GM12878 (cell line): ENCODE data around the gene GK. TPM values are rescaled to one million over a fixed set of nuclear protein-coding genes. Genes with fewer than 3 reads are reported as not detected.
"Not testable (repeated sequence)": the region's sequence is repeated elsewhere in the genome, so short reads cannot be mapped to it uniquely, and the experiment has no call there.

ENCODE experiments used
- ATAC-seq: fragments of 200-7000 bp; cut with Tn5 transposase; 3 replicates; pipeline ENCODE4 v1.9.1; 2020; ENCODE audit warnings: mild to moderate bottlenecking, moderate library complexity
- BruUV-seq: library from RNA; stranded (reverse); fragments of 400-500 nt; replicated peaks from 2 replicates; lab custom pipeline; 2021; lab: Mats Ljungman, UMichigan
- CTCF ChIA-PET: fragments of 300-600 bp; sonication (Branson Sonifier 250); formaldehyde crosslinking; extraction: SDS; loops from one replicate; lab custom pipeline; 2021; ENCODE audit warnings: inconsistent platforms; lab: Yijun Ruan, JAX
- POLR2A ChIA-PET: fragments of 350-600 bp; formaldehyde crosslinking; extraction: SDS; loops from one replicate; lab custom pipeline; 2021; ENCODE audit warnings: inconsistent platforms; lab: Charles Lee
- RAD21 ChIA-PET: fragments of 300-600 bp; sonication (Branson Sonifier 250); formaldehyde crosslinking; loops from one replicate; lab custom pipeline; 2023; ENCODE audit warnings: antibody characterized with exemption; ENCODE audit not compliant: unreplicated experiment; lab: Charles Lee
- SMC1A ChIA-PET: fragments of 300-600 bp; sonication (Branson Sonifier 250); formaldehyde crosslinking; loops from one replicate; lab custom pipeline; 2023; ENCODE audit not compliant: unreplicated experiment, uncharacterized antibody; lab: Charles Lee
- DNase-seq: peaks from one replicate; pipeline ENCODE4 v3.0.0-alpha.2; 2011; ENCODE audit warnings: low read depth, low spot score
- FAIRE-seq: peaks from 3 replicates; lab custom pipeline; 2011; peaks lifted over from hg19 to GRCh38; lab: Jason Lieb, UNC
- H2AFZ ChIP-seq: 2 replicates; pipeline ENCODE4 v1.6.0; 2011; ENCODE audit warnings: low read depth, low read length, control low read depth; ENCODE audit not compliant: control insufficient read depth
- H3K27ac ChIP-seq: 2 replicates; pipeline ENCODE4 v1.5.1; 2011; ENCODE audit warnings: control low read depth; ENCODE audit not compliant: control insufficient read depth, insufficient read depth
- H3K27me3 ChIP-seq, 2 experiments: replicated peaks in 1 of 2; 2 replicates each; pipeline versions ENCODE4 v1.6.0 to v1.6.1; 2011; ENCODE audit warnings: low read length in 1 of 2; ENCODE audit not compliant: control insufficient read depth in 2 of 2, insufficient read depth in 2 of 2
- H3K36me3 ChIP-seq, 2 experiments: 2 replicates each; pipeline ENCODE4 v1.5.1; 2011; ENCODE audit warnings: low read length in 1 of 2; ENCODE audit not compliant: control insufficient read depth in 2 of 2, insufficient read depth in 2 of 2
- H3K4me1 ChIP-seq: 2 replicates; pipeline ENCODE4 v1.6.1; 2011; ENCODE audit warnings: mild to moderate bottlenecking, low read length, moderate library complexity, mixed read lengths; ENCODE audit not compliant: control insufficient read depth, insufficient read depth
- H3K4me2 ChIP-seq: 2 replicates; pipeline ENCODE4 v1.6.0; 2011; ENCODE audit warnings: control low read depth; ENCODE audit not compliant: control insufficient read depth, insufficient read depth
- H3K4me3 ChIP-seq: fragments of 200-600 bp; sonication (generic); 2 replicates; pipeline ENCODE4 v1.5.1; 2016
- H3K79me2 ChIP-seq: 2 replicates; pipeline ENCODE4 v1.6.0; 2011; ENCODE audit warnings: low read length; ENCODE audit not compliant: control insufficient read depth, insufficient read depth
- H3K9ac ChIP-seq: 2 replicates; pipeline ENCODE4 v1.8.0; 2011; ENCODE audit warnings: low read length, control low read depth, mixed read lengths; ENCODE audit not compliant: control insufficient read depth, insufficient read depth
- H3K9me3 ChIP-seq: replicated peaks from 3 replicates; pipeline ENCODE4 v1.5.1; 2011; ENCODE audit warnings: mild to moderate bottlenecking, low read length; ENCODE audit not compliant: control insufficient read depth, insufficient read depth
- H4K20me1 ChIP-seq: 2 replicates; pipeline ENCODE4 v1.6.0; 2011; ENCODE audit not compliant: control insufficient read depth, insufficient read depth
- JUND ChIP-seq: IDR thresholded peaks from 2 replicates; pipeline ENCODE4 v1.6.1; 2012; ENCODE audit warnings: low read depth, mild to moderate bottlenecking, low read length, improper control_type of control experiment, moderate library complexity
- MEF2B ChIP-seq: fragments of 450-650 bp; IDR thresholded peaks from 2 replicates; pipeline ENCODE4 v1.6.1; 2018; ENCODE audit warnings: mild to moderate bottlenecking, moderate library complexity; ENCODE audit not compliant: partially characterized antibody, poor library complexity, severe bottlenecking
- NR2F1 ChIP-seq: fragments of 450-650 bp; conservative IDR thresholded peaks from 2 replicates; pipeline ENCODE4 v1.6.1; 2017; ENCODE audit warnings: mild to moderate bottlenecking
- PAX5 ChIP-seq: IDR thresholded peaks from 2 replicates; pipeline ENCODE4 v1.6.1; 2011; ENCODE audit warnings: low read depth, low read length, borderline replicate concordance
- SIX5 ChIP-seq: IDR thresholded peaks from 2 replicates; pipeline ENCODE4 v1.6.1; 2011; ENCODE audit warnings: mild to moderate bottlenecking, low read depth, low read length, moderate library complexity; ENCODE audit not compliant: severe bottlenecking
- SP1 ChIP-seq: IDR thresholded peaks from one replicate; pipeline ENCODE4 v1.6.1; 2011; ENCODE audit warnings: low read depth, low read length
- YY1 ChIP-seq: IDR thresholded peaks from 2 replicates; pipeline ENCODE4 v1.6.1; 2011; ENCODE audit warnings: low read depth, mild to moderate bottlenecking, low read length
- ZZZ3 ChIP-seq: IDR thresholded peaks from 2 replicates; pipeline ENCODE4 v1.6.1; 2011; ENCODE audit warnings: low read depth; ENCODE audit not compliant: control insufficient read depth, insufficient read length
- WGBS: methylation state at CpG from one replicate; pipeline ENCODE4 v1.1.6; 2016; ENCODE audit warnings: low lambda C conversion rate; ENCODE audit not compliant: insufficient replicate concordance, insufficient coverage; ENCODE audit errors: missing lambda C conversion rate; 5-methylcytosine and 5-hydroxymethylcytosine counted together
- in situ Hi-C: fragments of 300-500 bp; cut with MboI; formaldehyde crosslinking; loops from 9 replicates; pipeline ENCODE4 v1.14.3; 2018; ENCODE audit warnings: mixed read lengths
- intact Hi-C: fragments of 100-400 bp; cut with micrococcal nuclease; formaldehyde crosslinking; loops from one replicate; pipeline ENCODE4 v1.14.2; 2022; ENCODE audit not compliant: unreplicated experiment
- polyA plus RNA-seq, 11 experiments: library from polyadenylated mRNA; depleted of rRNA in 4 of 11; unstranded in 6 of 11; stranded (reverse) in 5 of 11; fragments of >200 nt; fragmentation: Nextera tagmentation in 4 of 11; fragmentation: Illumina TruSeq in 1 of 11; extraction: Ambion mirVana in 4 of 11; extraction: Trizol in 1 of 11; gene quantifications; 1 replicate in 1 of 11; 2 replicates in 10 of 11; pipeline versions ENCODE4 v1.2.1 to v1.2.3, GENCODE V29; 2011 to 2016; ENCODE audit warnings: inconsistent platforms in 2 of 11, missing spikeins in 2 of 11, low read depth in 1 of 11
- total RNA-seq, 4 experiments: library from RNA; depleted of rRNA in 3 of 4; stranded (reverse); fragments of >200 nt in 3 of 4; fragmentation: Illumina TruSeq in 1 of 4; extraction: Trizol in 1 of 4; gene quantifications; 2 replicates each; pipeline versions ENCODE4 v1.2.1 to v1.2.3, GENCODE V29; 2013 to 2021
- TF ChIP-seq, protein P1 (sequence below): fragments of 450-650 bp; IDR thresholded peaks from 2 replicates; pipeline ENCODE4 v1.6.1; 2017; ENCODE audit warnings: mild to moderate bottlenecking, moderate library complexity

Gene GK
- total and polyA plus RNA-seq, 10 of the 15 experiments (the other 5 are each of a cell fraction or from before 2014, with no cell fraction given): 6.3 to 22.3 (median 11.1) TPM

DNA sequence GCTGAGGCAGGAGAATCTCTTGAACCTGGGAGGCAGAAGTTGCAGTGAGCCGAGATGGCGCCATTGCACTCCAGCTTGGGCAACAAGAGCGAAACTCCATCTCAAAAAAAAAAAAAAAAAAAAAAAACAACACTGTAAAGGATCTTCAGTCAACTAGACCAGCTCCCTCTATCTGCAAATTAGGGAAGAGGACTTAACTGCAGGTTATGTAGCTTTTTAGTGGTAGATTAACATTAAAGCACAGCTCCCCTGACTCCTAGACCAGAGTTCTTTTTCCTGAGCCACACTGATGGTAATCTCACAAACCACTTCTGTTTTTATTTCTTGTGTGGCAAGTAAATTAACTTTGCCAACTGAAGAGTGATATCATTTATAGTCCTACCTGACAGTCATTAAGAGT, 18.0 kb downstream of the GK start:
- ATAC-seq, H3K36me3 ChIP-seq, H3K9me3 ChIP-seq, intact Hi-C loops, H3K4me3 ChIP-seq, H3K27me3 ChIP-seq, H2AFZ ChIP-seq, BruUV-seq, POLR2A ChIA-PET, H3K79me2 ChIP-seq, H4K20me1 ChIP-seq, H3K4me1 ChIP-seq, H3K4me2 ChIP-seq, RAD21 ChIA-PET, H3K9ac ChIP-seq, FAIRE-seq, DNase-seq, in situ Hi-C loops, H3K27ac ChIP-seq: not testable (repeated sequence)
- ChIA-PET SMC1A (interaction anchor here (0.6 to 1.4 kb wide), 3 partner anchors 9 to 152 kb away, joined by 3 read pairs; no protein-coding TSS in a partner anchor), CTCF (interaction anchor here (0.7 to 1.6 kb wide), 4 partner anchors 11 to 107 kb away, joined by 3 to 4 read pairs (median 3); no protein-coding TSS in a partner anchor)
- 63% methylated on average over 2 of the region's 3 CpGs for WGBS

DNA sequence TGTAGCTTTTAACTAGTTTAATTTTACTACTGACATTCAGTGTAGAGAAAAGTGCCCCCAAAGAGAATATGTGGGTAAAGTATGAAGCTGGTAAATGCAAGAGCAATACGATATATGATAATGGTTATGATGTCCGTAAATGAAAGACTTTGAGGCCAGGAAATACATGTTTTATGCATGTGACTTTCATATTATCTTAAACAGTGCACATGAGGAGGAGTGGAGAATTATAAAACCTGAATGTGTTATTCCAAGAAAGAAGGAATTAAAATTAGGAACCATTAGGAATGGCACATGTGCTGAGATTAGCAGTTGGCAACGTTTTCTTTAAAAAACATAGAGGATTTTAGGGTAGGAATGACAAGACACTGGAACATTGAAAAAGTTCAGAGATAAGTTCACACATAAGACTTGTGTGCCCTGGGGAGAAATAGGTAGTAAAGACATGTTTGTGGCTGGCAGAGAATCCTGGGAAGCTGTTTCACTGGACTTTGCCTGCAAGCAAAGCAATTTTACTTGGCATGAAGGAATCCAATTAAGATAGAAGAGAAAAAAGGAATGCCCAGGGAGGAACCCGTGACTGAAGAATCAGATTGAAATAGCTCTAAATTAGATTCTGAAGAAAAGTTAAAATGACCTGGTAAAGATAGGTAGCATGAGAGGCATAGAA, 20.0 kb downstream of the GK start:
- 77% methylated on average over 4 of the region's 4 CpGs for WGBS
- POLR2A ChIA-PET: no interaction called here
- no peak for FAIRE-seq

More for the DNA sequence above, 20.0 kb downstream of the GK start:
- TF ChIP-seq, protein P1, sequence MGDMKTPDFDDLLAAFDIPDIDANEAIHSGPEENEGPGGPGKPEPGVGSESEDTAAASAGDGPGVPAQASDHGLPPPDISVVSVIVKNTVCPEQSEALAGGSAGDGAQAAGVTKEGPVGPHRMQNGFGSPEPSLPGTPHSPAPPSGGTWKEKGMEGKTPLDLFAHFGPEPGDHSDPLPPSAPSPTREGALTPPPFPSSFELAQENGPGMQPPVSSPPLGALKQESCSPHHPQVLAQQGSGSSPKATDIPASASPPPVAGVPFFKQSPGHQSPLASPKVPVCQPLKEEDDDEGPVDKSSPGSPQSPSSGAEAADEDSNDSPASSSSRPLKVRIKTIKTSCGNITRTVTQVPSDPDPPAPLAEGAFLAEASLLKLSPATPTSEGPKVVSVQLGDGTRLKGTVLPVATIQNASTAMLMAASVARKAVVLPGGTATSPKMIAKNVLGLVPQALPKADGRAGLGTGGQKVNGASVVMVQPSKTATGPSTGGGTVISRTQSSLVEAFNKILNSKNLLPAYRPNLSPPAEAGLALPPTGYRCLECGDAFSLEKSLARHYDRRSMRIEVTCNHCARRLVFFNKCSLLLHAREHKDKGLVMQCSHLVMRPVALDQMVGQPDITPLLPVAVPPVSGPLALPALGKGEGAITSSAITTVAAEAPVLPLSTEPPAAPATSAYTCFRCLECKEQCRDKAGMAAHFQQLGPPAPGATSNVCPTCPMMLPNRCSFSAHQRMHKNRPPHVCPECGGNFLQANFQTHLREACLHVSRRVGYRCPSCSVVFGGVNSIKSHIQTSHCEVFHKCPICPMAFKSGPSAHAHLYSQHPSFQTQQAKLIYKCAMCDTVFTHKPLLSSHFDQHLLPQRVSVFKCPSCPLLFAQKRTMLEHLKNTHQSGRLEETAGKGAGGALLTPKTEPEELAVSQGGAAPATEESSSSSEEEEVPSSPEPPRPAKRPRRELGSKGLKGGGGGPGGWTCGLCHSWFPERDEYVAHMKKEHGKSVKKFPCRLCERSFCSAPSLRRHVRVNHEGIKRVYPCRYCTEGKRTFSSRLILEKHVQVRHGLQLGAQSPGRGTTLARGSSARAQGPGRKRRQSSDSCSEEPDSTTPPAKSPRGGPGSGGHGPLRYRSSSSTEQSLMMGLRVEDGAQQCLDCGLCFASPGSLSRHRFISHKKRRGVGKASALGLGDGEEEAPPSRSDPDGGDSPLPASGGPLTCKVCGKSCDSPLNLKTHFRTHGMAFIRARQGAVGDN: no peak
- TF ChIP-seq SP1 (no peak), SIX5 (no peak), MEF2B (no peak), YY1 (no peak), JUND (no peak), NR2F1 (no peak), ZZZ3 (no peak), PAX5 (no peak)
- ChIA-PET SMC1A (interaction anchor here (0.6 to 1.6 kb wide), 4 partner anchors 13 to 422 kb away, joined by 3 to 5 read pairs (median 3); no protein-coding TSS in a partner anchor), CTCF (interaction anchor here (0.8 to 1.3 kb wide), 4 partner anchors 32 to 149 kb away, joined by 3 to 4 read pairs (median 4); no protein-coding TSS in a partner anchor), RAD21 (no interaction called here)
- H3K9ac ChIP-seq: no peak overlapping the region
- no peak overlapping the region for H2AFZ ChIP-seq
- H3K9me3 ChIP-seq: no peaks in the 10 kb centered on the region
- H3K36me3 ChIP-seq: no peaks in the 10 kb centered on the region
- no peaks in the 10 kb centered on the region for H3K27me3 ChIP-seq
- ATAC-seq (no peak), DNase-seq (no peak)
- intact Hi-C loops: no loop called here
- no peak overlapping the region for H3K27ac ChIP-seq
- in situ Hi-C loops: no loop called here
- no TSS peak for BruUV-seq
- no peak overlapping the region for H3K4me3 ChIP-seq
- H3K4me2 ChIP-seq: no peak overlapping the region
- H4K20me1 ChIP-seq: no peaks in the 10 kb centered on the region
- no peaks in the 10 kb centered on the region for H3K4me1 ChIP-seq
- H3K79me2 ChIP-seq: no peaks in the 10 kb centered on the region
